Pancreas (tissue), 10 donors: ENCODE measurements around the gene SRP14. TPM values are rescaled to one million over a fixed set of nuclear protein-coding genes. Genes with fewer than 3 reads are reported as not detected.

Source experiments
- ATAC-seq, 4 donors: fragments of 200-7000 bp; cut with Tn5 transposase; one replicate each; pipeline versions ENCODE4 v1.8.0 to v1.9.1; 2020; ENCODE audit warnings: mild to moderate bottlenecking in 4 of 4, moderate library complexity in 4 of 4
- DNase-seq, 6 donors: peaks; one replicate each; pipeline ENCODE4 v3.0.0-alpha.2; 2020
- FAIRE-seq: peaks from 2 replicates; lab custom pipeline; 2012; peaks lifted over from hg19 to GRCh38; lab: Jason Lieb, UNC
- H3K27ac ChIP-seq, 4 donors: fragments of 200-600 bp; sonication (generic); 1 replicate in 3 of 4; 2 replicates in 1 of 4; pipeline versions ENCODE4 v1.5.0 to v1.8.0; 2020
- H3K27me3 ChIP-seq, 4 donors: fragments of 200-600 bp; one replicate each; pipeline ENCODE4 v1.8.0; 2021
- H3K36me3 ChIP-seq, 3 donors: fragments of 200-600 bp; sonication (generic) in 1 of 3; one replicate each; pipeline versions ENCODE4 v1.5.0 to v1.8.0; 2020 to 2021
- H3K4me1 ChIP-seq, 3 donors: fragments of 200-600 bp; one replicate each; pipeline ENCODE4 v1.8.0; 2021
- H3K4me3 ChIP-seq, 4 donors: fragments of 200-600 bp; sonication (generic) in 2 of 4; one replicate each; pipeline versions ENCODE4 v1.5.0 to v1.8.0; 2020 to 2021
- H3K9me3 ChIP-seq, 4 donors: fragments of 200-600 bp; one replicate each; pipeline ENCODE4 v1.8.0; 2021
- CTCF ChIP-seq, 4 donors: fragments of 200-600 bp; sonication (generic) in 3 of 4; IDR thresholded peaks; one replicate each; pipeline versions ENCODE4 v1.5.0 to v1.8.0; 2021; ENCODE audit warnings: antibody characterized with exemption in 4 of 4
- WGBS, 2 donors: extraction: QIAGEN DNeasy Blood & Tissue Kit; methylation state at CpG; one replicate each; pipeline ENCODE4 v1.1.7; 2013; 5-methylcytosine and 5-hydroxymethylcytosine counted together
- intact Hi-C, 3 donors: fragments of 100-400 bp; cut with DNase I; formaldehyde crosslinking; loops; one replicate each; pipeline versions ENCODE4 v1.11.1 to v1.14.2; 2022
- polyA plus RNA-seq, 2 donors: library from polyadenylated mRNA; stranded (reverse); fragments of 200-250 nt; gene quantifications; one replicate each; pipeline ENCODE4 v1.2.3, GENCODE V29; 2013
- total RNA-seq, 6 donors: library from RNA; stranded (reverse); fragmentation: NEBNext Ultra II Directional in 4 of 6; extraction: Animal tissue kit (Norgen Biotek cat#: 25700) in 4 of 6; gene quantifications; one replicate each; pipeline versions ENCODE4 v1.2.1 to v1.2.4, GENCODE V29; 2021 to 2023
- donor health status: healthy with polysubstance abuse.
- donor health status: DM: no; HTN: no; CAD: no; lungs with moderate emphysema.
- donor health status: DM: no; HTN: no; CAD: no.
- donor health status: control.
- donor health status: control.
- donor health status: Bipolar disorder and iron deficiency.
- donor health status: DM: yes; HTN: yes; CAD: no.
- donor health status: DM: no; HTN: no; CAD: no.
- donor health status: DM: no; HTN: no; CAD: no.
- donor health status: DM: yes; HTN: yes; CAD: no.

Gene SRP14
- total RNA-seq (10 to 100 TPM; 42.7 to 78.6 (median 53.1) TPM), polyA plus RNA-seq (100 to 1,000 TPM; 155 to 198 TPM)

GRCh38 chr15:40038638-40039543 is at the start of gene SRP14:
SRP14 (minus strand) TSS chr15:40039181; CDS start chr15:40039116, 65 bp downstream.
- intact Hi-C loops: no loop called here
- Histone ChIP-seq H3K36me3 (peaks cover 0 to 30% (median 29%) of the 10 kb centered on the region in 3 donors), H3K27me3 (no peaks in the 10 kb centered on the region), H3K4me1 (peaks cover 0 to 14% (median 6%) of the 10 kb centered on the region in 3 donors), H3K9me3 (no peaks in the 10 kb centered on the region), H3K4me3 (peak within 1 kb of the TSS; percentile 74 to 88 (median 78)), H3K27ac (peak within 1 kb of the TSS; percentile 85 to 97 (median 90))
- FAIRE-seq (no peak), DNase-seq (peak; percentile 86 to 95 (median 90)), ATAC-seq (peak; percentile 96 to 98 (median 98))
- TF ChIP-seq CTCF (IDR thresholded peaks at IDR 0.05): peak in 2 of 4 donors; percentile 17 to 30
- 0 to 1% methylated on average over 59 of the region's 59 CpGs for WGBS, 2 donors

GRCh38 chr15:40087991-40088928 is 49.3 kb upstream of the SRP14 start:
- TF ChIP-seq CTCF (IDR thresholded peaks at IDR 0.05): no peak
- peak overlapping the region in 2 of 4 donors; percentile 51 to 57 for H3K27ac ChIP-seq
- intact Hi-C loops: no loop called here

GRCh38 chr15:40087068-40087810 is 48.3 kb upstream of the SRP14 start:
- FAIRE-seq (no peak), DNase-seq (no peak), ATAC-seq (no peak)
- Histone ChIP-seq H3K4me1 (peaks cover 28 to 45% (median 37%) of the 10 kb centered on the region in 3 donors), H3K27ac (no peak overlapping the region), H3K4me3 (no peak overlapping the region), H3K9me3 (no peaks in the 10 kb centered on the region), H3K27me3 (no peaks in the 10 kb centered on the region), H3K36me3 (no peaks in the 10 kb centered on the region)
- no peak for TF ChIP-seq CTCF (IDR thresholded peaks at IDR 0.05)
- WGBS, 2 donors: 72 to 77% methylated on average over 14 of the region's 14 CpGs
- intact Hi-C loops: no loop called here

More at GRCh38 chr15:40087991-40088928, 49.3 kb upstream of the SRP14 start:
- Histone ChIP-seq H3K36me3 (no peaks in the 10 kb centered on the region), H3K9me3 (no peaks in the 10 kb centered on the region), H3K27me3 (no peaks in the 10 kb centered on the region), H3K4me1 (peaks cover 28 to 51% (median 36%) of the 10 kb centered on the region in 3 donors), H3K4me3 (no peak overlapping the region)
- FAIRE-seq (no peak), ATAC-seq (peak; percentile 13 to 53 (median 41)), DNase-seq (peak in 1 of 6 donors; percentile 63)
- 42 to 45% methylated on average over 9 of the region's 9 CpGs for WGBS, 2 donors

GRCh38 chr15:40085266-40085665 is 46.3 kb upstream of the SRP14 start:
- no peaks in the 10 kb centered on the region for H3K27me3 ChIP-seq
- WGBS, 2 donors: 68 to 75% methylated on average over 10 of the region's 10 CpGs
- no peak overlapping the region for H3K27ac ChIP-seq
- intact Hi-C loops: no loop called here
- H3K4me3 ChIP-seq: no peak overlapping the region
- ATAC-seq (no peak), FAIRE-seq (no peak), DNase-seq (no peak)
- H3K4me1 ChIP-seq: peaks cover 26 to 42% (median 29%) of the 10 kb centered on the region in 3 donors
- no peaks in the 10 kb centered on the region for H3K36me3 ChIP-seq
- no peak for TF ChIP-seq CTCF (IDR thresholded peaks at IDR 0.05)
- no peaks in the 10 kb centered on the region for H3K9me3 ChIP-seq
